CD14-positive monocyte (primary cell): ENCODE data around the gene EDN2. TPM values are rescaled to one million over a fixed set of nuclear protein-coding genes. Genes with fewer than 3 reads are reported as not detected.

Source experiments
- DNase-seq, 3 donors: peaks; one replicate each; pipeline ENCODE4 v3.0.0-alpha.2; 2011 to 2022
- H2AFZ ChIP-seq: 2 replicates; pipeline ENCODE4 v1.6.0; 2012; ENCODE audit warnings: mild to moderate bottlenecking, low read depth, low read length, inconsistent platforms; ENCODE audit not compliant: insufficient read depth, poor library complexity, severe bottlenecking
- H3K27ac ChIP-seq, 2 donors: 1 replicate in 1 of 2; 2 replicates in 1 of 2; pipeline ENCODE4 v1.5.1; 2012 to 2013; ENCODE audit warnings: low read length in 2 of 2, control low read depth in 1 of 2, inconsistent platforms in 1 of 2, low read depth in 1 of 2, mild to moderate bottlenecking in 1 of 2
- H3K27me3 ChIP-seq, 2 donors: one replicate each; pipeline versions ENCODE4 v1.6.0 to v1.6.1; 2011 to 2013; ENCODE audit warnings: low read length in 2 of 2; ENCODE audit not compliant: control insufficient read depth in 2 of 2, insufficient read depth in 2 of 2
- H3K36me3 ChIP-seq, 2 donors: replicated peaks in 1 of 2; 1 replicate in 1 of 2; 2 replicates in 1 of 2; pipeline versions ENCODE4 v1.5.1 to v1.6.1; 2012 to 2013; ENCODE audit warnings: low read length in 2 of 2, control low read depth in 1 of 2, inconsistent platforms in 1 of 2, mild to moderate bottlenecking in 1 of 2; ENCODE audit not compliant: insufficient read depth in 2 of 2, control insufficient read depth in 1 of 2
- H3K4me1 ChIP-seq, 2 donors: 1 replicate in 1 of 2; 2 replicates in 1 of 2; pipeline versions ENCODE4 v1.5.1 to v1.6.1; 2012 to 2013; ENCODE audit warnings: low read length in 2 of 2, control low read depth in 1 of 2, inconsistent platforms in 1 of 2, mild to moderate bottlenecking in 1 of 2, moderate library complexity in 1 of 2; ENCODE audit not compliant: insufficient read depth in 2 of 2, control insufficient read depth in 1 of 2
- H3K4me2 ChIP-seq: replicated peaks from 2 replicates; pipeline ENCODE3; 2012; ENCODE audit warnings: low read length, moderate library complexity, mild to moderate bottlenecking; ENCODE audit not compliant: poor library complexity, severe bottlenecking; ENCODE audit errors: extremely low read depth
- H3K4me3 ChIP-seq, 3 experiments: fragments of 200-600 bp in 1 of 3; sonication (generic) in 1 of 3; replicated peaks in 1 of 3; 1 replicate in 2 of 3; 2 replicates in 1 of 3; pipeline ENCODE4 v1.5.1; 2011 to 2013; ENCODE audit warnings: low read length in 3 of 3, mild to moderate bottlenecking in 3 of 3, control low read depth in 2 of 3, low read depth in 2 of 3, inconsistent platforms in 1 of 3, moderate library complexity in 1 of 3
- H3K79me2 ChIP-seq: 2 replicates; pipeline ENCODE4 v1.6.0; 2012; ENCODE audit warnings: mild to moderate bottlenecking, control low read depth, inconsistent platforms, low read length, moderate library complexity; ENCODE audit not compliant: insufficient read depth
- H3K9ac ChIP-seq: 2 replicates; pipeline ENCODE4 v1.6.0; 2017; ENCODE audit warnings: low read length, mild to moderate bottlenecking; ENCODE audit not compliant: insufficient read depth, poor library complexity, severe bottlenecking
- H3K9me3 ChIP-seq, 2 donors: replicated peaks in 1 of 2; 1 replicate in 1 of 2; 2 replicates in 1 of 2; pipeline versions ENCODE4 v1.5.1 to v1.6.1; 2012 to 2013; ENCODE audit warnings: low read length in 2 of 2, control low read depth in 1 of 2; ENCODE audit not compliant: control insufficient read depth in 1 of 2, insufficient read depth in 1 of 2
- H4K20me1 ChIP-seq: 2 replicates; pipeline ENCODE4 v1.6.0; 2012; ENCODE audit warnings: mild to moderate bottlenecking, low read length, control low read depth, moderate library complexity; ENCODE audit not compliant: insufficient read depth
- H3K27ac Mint-ChIP-seq, 7 donors: one replicate each; pipeline ENCODE4 v1.8.0; 2020; ENCODE audit warnings: mild to moderate bottlenecking in 7 of 7, mixed read lengths in 7 of 7, moderate library complexity in 6 of 7, inconsistent platforms in 2 of 7
- H3K27me3 Mint-ChIP-seq, 3 donors: one replicate each; pipeline ENCODE4 v1.8.0; 2021 to 2022; ENCODE audit warnings: low read depth in 3 of 3, mild to moderate bottlenecking in 3 of 3, mixed read lengths in 3 of 3, moderate library complexity in 3 of 3, inconsistent platforms in 1 of 3
- H3K36me3 Mint-ChIP-seq, 2 donors: one replicate each; pipeline ENCODE4 v1.8.0; 2020; ENCODE audit warnings: mixed read lengths in 2 of 2, inconsistent platforms in 1 of 2, mild to moderate bottlenecking in 1 of 2
- H3K4me1 Mint-ChIP-seq: one replicate; pipeline ENCODE4 v1.8.0; 2020; ENCODE audit warnings: mild to moderate bottlenecking, mixed read lengths
- H3K4me3 Mint-ChIP-seq, 2 donors: one replicate each; pipeline ENCODE4 v1.8.0; 2020; ENCODE audit warnings: mild to moderate bottlenecking in 2 of 2, mixed read lengths in 2 of 2, moderate library complexity in 1 of 2
- H3K9me3 Mint-ChIP-seq, 7 donors: one replicate each; pipeline ENCODE4 v1.8.0; 2020 to 2022; ENCODE audit warnings: mixed read lengths in 7 of 7, mild to moderate bottlenecking in 6 of 7, moderate library complexity in 6 of 7, inconsistent platforms in 2 of 7
- WGBS: methylation state at CpG from one replicate; pipeline ENCODE4 v1.1.5; 2013; ENCODE audit warnings: missing lambda C conversion rate; ENCODE audit not compliant: insufficient coverage; 5-methylcytosine and 5-hydroxymethylcytosine counted together
- intact Hi-C, 2 donors: fragments of 100-400 bp; cut with micrococcal nuclease; formaldehyde crosslinking; loops; one replicate each; pipeline versions ENCODE4 v1.15.0 to v1.15.1; 2023
- polyA plus RNA-seq, 3 donors: library from polyadenylated mRNA; depleted of rRNA in 1 of 3; unstranded in 2 of 3; stranded (reverse) in 1 of 3; fragments of 300-500 nt in 2 of 3; fragments of >200 nt in 1 of 3; fragmentation: Illumina TruSeq in 2 of 3; gene quantifications; 1 replicate in 2 of 3; 2 replicates in 1 of 3; pipeline ENCODE4 v1.2.3, GENCODE V29; 2012 to 2021
- TF ChIP-seq, protein P1 (sequence below): fragments of 200-600 bp; IDR thresholded peaks from one replicate; pipeline ENCODE4 v1.8.0; 2022; ENCODE audit warnings: antibody characterized with exemption, mild to moderate bottlenecking

EDN2 gene
- polyA plus RNA-seq, 3 donors = not detected

DNA sequence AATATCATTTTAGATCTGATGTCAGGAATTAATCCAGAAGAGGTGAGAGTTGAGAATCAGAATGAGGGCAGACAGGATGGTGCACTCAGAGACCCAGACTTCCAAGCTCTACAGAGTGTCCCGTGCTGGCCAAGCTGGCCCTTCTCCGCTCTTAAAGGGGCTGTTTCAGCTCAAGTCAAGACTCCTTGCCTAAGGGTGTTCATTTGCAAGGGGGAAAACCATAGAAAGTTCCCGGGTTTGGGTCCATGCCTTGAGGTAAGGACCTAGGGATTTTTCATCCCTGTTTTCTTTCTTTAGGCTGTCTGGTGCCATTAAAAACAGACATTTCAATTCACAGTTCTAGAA lies 47.5 kb downstream of the EDN2 start:
- Histone ChIP-seq H3K79me2 (no peaks in the 10 kb centered on the region), H3K27me3 (peaks cover 0 to 7% of the 10 kb centered on the region in 2 donors), H3K27ac (no peak overlapping the region), H3K9me3 (no peaks in the 10 kb centered on the region), H3K4me1 (peaks cover 9 to 15% of the 10 kb centered on the region in 2 donors), H3K4me3 (no peak overlapping the region), H3K9ac (no peak overlapping the region), H4K20me1 (no peaks in the 10 kb centered on the region), H3K36me3 (no peaks in the 10 kb centered on the region), H3K4me2 (no peak overlapping the region), H2AFZ (no peak overlapping the region)
- peaks cover 24 to 32% (median 31%) of the 10 kb centered on the region in 3 donors for H3K27me3 Mint-ChIP-seq
- intact Hi-C loops = no loop called here
- no peak overlapping the region for H3K4me3 Mint-ChIP-seq
- TF ChIP-seq, protein P1, sequence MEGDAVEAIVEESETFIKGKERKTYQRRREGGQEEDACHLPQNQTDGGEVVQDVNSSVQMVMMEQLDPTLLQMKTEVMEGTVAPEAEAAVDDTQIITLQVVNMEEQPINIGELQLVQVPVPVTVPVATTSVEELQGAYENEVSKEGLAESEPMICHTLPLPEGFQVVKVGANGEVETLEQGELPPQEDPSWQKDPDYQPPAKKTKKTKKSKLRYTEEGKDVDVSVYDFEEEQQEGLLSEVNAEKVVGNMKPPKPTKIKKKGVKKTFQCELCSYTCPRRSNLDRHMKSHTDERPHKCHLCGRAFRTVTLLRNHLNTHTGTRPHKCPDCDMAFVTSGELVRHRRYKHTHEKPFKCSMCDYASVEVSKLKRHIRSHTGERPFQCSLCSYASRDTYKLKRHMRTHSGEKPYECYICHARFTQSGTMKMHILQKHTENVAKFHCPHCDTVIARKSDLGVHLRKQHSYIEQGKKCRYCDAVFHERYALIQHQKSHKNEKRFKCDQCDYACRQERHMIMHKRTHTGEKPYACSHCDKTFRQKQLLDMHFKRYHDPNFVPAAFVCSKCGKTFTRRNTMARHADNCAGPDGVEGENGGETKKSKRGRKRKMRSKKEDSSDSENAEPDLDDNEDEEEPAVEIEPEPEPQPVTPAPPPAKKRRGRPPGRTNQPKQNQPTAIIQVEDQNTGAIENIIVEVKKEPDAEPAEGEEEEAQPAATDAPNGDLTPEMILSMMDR = no peak
- no peaks in the 10 kb centered on the region for H3K9me3 Mint-ChIP-seq
- no peak overlapping the region for H3K27ac Mint-ChIP-seq
- no peaks in the 10 kb centered on the region for H3K36me3 Mint-ChIP-seq
- WGBS = no CpG with 5 or more reads among the region's 3 CpGs
- H3K4me1 Mint-ChIP-seq = peaks cover 15% of the 10 kb centered on the region
- no peak for DNase-seq

DNA sequence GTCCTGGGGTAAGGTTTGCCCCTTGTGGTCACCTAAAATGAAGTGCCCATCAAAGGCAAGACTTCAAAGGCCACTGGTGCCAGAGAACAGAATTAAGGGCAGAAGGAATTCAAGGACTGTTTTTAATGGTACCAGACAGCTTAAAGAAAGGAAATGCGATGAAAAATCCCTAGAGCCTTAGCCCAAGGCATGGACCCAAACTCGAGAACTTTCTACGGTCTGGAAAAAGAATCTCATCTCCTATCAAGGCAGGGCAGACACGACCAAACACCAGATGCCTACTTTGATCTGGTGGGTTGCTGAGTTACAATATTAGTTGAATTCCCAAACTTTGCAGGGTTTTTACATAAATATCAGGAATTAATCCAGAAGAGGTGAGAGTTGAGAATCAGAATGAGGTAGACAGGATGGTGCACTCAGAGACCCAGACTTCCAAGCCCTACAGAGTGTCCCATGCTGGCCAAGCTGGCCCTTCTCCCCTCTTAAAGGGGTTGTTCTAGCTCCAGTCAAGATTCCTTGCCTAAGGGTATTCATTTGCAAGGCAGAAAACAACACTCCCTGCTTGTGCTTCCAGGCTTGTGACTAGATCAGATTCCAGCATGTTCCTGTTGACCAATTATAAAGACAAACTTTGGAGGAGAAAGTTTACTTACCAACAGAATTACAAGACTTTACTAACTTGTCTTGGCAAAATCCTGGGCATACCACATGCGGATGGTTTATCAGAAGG lies 48.0 kb downstream of the EDN2 start:
- H3K36me3 Mint-ChIP-seq = no peaks in the 10 kb centered on the region
- Histone ChIP-seq H3K79me2 (no peaks in the 10 kb centered on the region), H3K4me2 (no peak overlapping the region), H2AFZ (no peak overlapping the region), H3K4me1 (peaks cover 9 to 16% of the 10 kb centered on the region in 2 donors), H3K36me3 (no peaks in the 10 kb centered on the region), H3K9ac (no peak overlapping the region), H3K9me3 (no peaks in the 10 kb centered on the region), H3K27me3 (peaks cover 0 to 7% of the 10 kb centered on the region in 2 donors), H3K4me3 (no peak overlapping the region), H3K27ac (no peak overlapping the region), H4K20me1 (no peaks in the 10 kb centered on the region)
- no peak overlapping the region for H3K27ac Mint-ChIP-seq
- no peak for DNase-seq
- intact Hi-C loops = no loop called here
- peaks cover 24 to 32% (median 31%) of the 10 kb centered on the region in 3 donors for H3K27me3 Mint-ChIP-seq
- TF ChIP-seq, protein P1 = no peak
- no peaks in the 10 kb centered on the region for H3K9me3 Mint-ChIP-seq
- H3K4me1 Mint-ChIP-seq = peaks cover 15% of the 10 kb centered on the region
- WGBS = 100% methylated on average over 1 of the region's 5 CpGs
- no peak overlapping the region for H3K4me3 Mint-ChIP-seq
